ENCODE measurements around the gene F2RL1.
"Not testable (repeated sequence)": the region's sequence is repeated elsewhere in the genome, so short reads cannot be mapped to it uniquely, and the experiment has no call there.

The F2RL1 gene

DNA sequence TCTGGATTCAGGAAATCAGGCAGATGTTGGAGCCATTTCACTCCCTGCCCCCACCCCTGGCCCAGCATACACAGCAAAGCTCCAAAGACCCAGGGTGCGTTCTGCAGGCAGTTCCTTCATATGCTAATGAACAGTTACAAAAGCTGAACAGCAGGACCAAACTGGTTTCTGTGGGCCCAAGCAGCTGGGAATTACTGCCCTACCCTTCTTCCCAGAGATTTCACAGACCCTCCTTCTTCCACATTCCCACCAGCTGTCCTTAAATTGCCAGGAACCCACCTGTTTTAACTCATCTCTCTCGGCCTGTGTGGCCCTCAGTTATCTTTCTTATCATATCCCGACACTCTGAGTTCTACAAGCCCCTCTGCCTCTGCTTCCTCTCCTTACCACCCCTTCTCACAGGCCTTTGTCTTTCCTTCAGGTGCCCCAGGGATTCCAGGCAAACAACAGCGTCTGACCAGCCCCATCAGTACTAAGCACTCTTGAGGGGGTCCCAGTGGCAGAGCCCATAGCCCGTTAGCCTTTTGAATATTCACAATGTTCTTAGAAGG is 10.6 kb upstream of the F2RL1 start:
- DNase-seq: no peak

DNA sequence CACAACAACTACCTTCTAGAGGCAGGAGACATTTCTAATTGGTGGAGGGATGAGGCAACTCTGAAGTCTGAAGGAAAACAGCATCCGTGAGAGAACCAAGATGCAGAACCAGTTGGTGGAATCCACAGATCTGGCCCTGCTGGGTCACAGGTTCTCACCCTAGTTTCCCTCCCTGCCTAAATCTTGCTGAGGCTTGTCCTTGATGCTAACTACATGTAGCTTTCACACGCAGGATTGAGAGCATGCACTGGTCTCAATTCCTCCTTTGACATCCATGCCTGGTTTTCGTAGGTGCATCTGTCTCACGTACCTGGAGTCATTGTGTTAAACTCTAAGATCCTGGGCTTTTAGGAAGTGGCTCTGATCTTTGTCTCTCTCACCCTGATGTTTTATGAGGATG is 9.7 kb upstream of the F2RL1 start:
- no peak for DNase-seq

GRCh38 chr5:76810236-76810635 is 8.6 kb upstream of the F2RL1 start:
- DNase-seq: no peak

GRCh38 chr5:76811214-76811613 is 7.6 kb upstream of the F2RL1 start:
- DNase-seq: no peak

- not testable (repeated sequence) for DNase-seq
Measured at GRCh38 chr5:76812209-76812608, 6.6 kb upstream of the F2RL1 start.

DNA sequence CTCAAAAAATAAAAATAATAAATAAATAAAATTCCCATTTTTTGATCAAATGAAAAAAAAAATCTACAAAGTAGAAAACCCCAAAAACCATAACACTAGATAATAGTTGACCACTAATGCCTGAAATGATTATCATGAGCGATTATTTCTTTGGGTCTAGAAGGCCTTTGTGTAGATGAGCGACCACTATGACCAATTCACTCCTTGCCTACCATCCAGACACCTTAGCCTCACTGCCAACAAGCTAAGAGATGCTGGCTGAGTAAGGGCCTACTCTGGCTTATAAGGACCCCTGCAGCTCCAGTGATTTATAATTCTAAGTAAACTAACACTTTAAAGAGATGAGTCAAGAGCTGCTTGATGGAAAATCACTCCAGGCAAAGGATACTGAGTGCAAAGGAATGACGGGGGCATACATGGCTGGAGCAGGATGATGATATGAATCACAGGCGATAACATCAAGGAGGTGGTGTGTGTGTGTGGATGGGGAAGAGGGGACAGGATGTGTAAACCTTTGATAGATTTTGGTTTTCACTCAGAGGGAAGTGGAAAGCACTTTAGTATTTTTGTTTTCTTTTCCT is 4.8 kb upstream of the F2RL1 start:
- DNase-seq: no peak

GRCh38 chr5:76816110-76816831 is 2.6 kb upstream of the F2RL1 start:
- DNase-seq: no peak

DNA sequence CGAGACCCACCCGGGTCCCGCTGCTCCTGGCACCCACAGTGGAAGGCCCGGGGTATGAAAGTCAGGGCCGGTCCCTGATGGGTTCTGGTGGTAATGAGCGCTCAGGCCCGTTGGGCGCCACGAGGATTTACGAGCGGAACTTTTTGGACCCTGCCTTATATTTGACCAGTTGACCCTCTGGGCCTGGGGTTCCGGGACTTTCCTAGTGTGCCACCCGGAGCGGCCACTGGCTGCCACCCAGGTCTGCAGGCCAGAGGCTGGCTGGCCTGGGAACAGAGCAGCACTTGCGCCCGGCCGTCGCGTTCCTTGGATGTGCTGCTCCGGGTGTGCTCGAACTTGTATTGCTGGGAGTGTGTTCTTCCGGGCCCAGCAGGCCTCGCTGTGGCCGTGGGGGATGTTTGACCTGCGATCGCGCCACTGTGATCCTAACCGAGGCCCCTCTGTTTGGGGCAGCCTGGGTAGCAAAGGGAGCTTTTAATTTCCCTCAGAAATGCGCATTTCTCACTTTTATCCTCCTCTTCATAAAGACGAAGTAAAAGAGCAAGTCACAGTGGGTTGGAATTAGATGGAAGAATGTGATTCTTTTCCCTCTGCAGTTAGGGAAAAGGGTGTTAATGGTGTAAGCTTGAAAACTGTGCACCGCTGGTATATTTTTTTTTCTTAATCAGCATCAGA is 1.2 kb downstream of the F2RL1 start:
- DNase-seq: no peak

DNA sequence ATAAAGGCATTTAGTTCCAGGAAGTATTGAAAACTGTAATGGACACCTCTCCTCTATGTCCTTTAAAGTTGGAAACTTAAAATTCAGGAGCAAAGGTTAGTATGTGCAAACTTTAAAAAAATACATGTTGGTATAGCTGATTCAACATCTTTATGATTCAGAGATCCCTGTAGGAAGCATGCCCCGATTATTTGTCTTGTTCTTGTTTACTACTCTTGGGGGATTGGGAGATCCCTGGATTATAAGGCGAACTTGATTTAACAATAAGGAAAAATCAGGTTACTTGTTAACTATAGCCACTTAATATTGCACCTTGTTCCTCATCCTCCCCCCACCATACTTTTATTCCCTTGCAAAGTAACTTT is 1.7 kb downstream of the F2RL1 start:
- DNase-seq: no peak

GRCh38 chr5:76821136-76821535 is 2.3 kb downstream of the F2RL1 start:
- no peak for DNase-seq

DNA sequence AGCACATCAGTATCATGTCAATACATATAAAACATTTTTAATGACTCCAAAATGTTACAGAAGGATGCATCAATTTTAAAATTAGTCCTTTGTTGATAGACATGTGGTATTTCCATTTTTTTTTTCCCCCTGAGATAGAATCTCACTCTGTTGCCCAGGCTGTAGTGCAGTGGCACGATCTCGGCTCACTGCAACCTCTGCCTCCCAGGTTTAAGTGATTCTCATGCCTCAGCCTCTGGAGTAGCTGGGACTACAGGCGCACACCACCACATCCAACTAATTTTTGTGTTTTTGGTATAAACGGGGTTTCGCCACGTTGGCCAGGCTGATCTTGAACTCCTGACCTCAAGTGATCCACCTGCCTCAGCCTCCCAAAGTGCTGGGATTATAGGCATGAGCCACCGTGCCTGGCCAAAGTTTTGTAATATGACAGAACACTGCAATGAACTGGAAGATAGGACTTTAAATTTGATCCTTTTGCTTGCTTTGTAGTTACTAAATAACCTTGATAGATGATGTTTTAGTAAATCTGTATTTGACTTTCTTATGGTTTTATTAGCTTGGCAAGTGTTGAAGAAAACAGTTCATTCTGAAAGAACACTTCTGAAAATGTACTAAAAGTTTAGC is 3.4 kb downstream of the F2RL1 start:
- not testable (repeated sequence) for DNase-seq

GRCh38 chr5:76826416-76826815 is 7.6 kb downstream of the F2RL1 start:
- not testable (repeated sequence) for DNase-seq

GRCh38 chr5:76831110-76831452 is 12.3 kb downstream of the F2RL1 start:
- DNase-seq: peak; percentile 49

- DNase-seq: no peak
Measured at GRCh38 chr5:76836181-76836580, 17.4 kb downstream of the F2RL1 start.

GRCh38 chr5:76836585-76836984 is 17.8 kb downstream of the F2RL1 start:
- no peak for DNase-seq

GRCh38 chr5:76838481-76839261 is 19.8 kb downstream of the F2RL1 start:
- no peak for DNase-seq

- DNase-seq: peak; percentile 27
Measured at GRCh38 chr5:76841361-76841760, 22.5 kb downstream of the F2RL1 start.

DNA sequence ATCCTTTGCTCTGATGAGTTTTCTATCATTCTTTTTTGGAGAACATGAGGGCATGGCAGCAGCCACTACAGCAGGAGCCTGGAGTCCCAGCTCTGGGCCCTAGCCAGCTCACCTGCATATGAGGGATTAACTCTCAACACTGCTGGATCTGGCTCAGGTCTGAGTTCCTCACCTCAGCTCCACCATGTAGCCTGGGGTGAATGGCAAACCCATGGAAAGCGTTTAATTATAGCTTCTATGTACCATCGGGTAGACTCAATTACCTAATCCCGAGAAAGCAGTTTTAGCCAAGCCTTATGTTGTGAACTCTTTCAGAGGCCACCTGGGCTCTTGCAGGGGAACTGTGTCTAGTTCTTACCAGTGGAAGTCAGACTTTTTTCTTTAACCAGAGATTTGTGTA is 27.1 kb downstream of the F2RL1 start:
- DNase-seq: no peak

DNA sequence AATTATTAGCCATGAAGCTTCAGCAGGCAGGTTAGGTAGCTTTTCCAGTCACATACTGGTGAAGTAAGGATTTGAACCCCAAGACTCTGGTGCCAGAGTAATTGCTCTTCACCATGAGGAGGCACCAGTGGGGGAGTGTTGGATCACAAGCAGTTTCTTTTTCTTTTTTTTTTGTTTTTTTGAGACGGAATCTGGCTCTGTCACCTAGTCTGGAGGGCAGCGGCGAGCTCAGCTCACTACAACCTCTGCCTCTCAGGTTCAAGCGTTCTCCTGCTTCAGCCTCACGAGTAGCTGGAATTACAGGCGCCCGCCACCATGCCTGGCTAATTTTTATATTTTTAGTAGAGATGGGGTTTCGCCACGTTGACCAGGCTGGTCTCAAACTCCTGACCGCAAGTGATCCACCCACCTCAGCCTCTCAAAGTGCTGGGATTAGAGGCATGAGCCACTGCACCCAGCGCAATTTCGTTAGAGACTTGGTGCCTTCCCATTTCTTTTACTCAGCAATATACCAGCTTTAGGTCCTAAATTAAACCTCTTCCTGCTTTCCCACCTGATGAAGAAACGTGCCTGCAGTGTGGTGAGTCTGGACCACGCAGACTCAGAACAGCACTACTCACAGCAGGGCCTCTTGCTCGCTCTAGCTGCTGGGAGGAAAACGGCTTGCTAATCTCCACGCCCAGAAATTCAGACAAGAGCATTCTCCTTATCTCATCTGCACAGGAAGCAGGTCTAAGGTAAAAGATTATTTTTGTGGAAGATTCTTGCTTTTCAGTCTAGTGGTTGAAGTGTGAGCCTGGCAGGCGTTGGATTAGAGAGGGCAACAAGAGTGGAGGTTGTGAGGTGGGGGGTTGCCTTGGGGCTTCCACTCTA is 30.8 kb downstream of the F2RL1 start, which contains the start of gene S100Z:
Gene S100Z (plus strand): TSS at position 596 of the 873 bp plus-strand sequence. CDS start 25,346 bp downstream, outside the sequence.
- DNase-seq: peak; percentile 27

- peak; percentile 54 for DNase-seq
Measured at GRCh38 chr5:76850543-76851145, 31.8 kb downstream of the F2RL1 start.

DNA sequence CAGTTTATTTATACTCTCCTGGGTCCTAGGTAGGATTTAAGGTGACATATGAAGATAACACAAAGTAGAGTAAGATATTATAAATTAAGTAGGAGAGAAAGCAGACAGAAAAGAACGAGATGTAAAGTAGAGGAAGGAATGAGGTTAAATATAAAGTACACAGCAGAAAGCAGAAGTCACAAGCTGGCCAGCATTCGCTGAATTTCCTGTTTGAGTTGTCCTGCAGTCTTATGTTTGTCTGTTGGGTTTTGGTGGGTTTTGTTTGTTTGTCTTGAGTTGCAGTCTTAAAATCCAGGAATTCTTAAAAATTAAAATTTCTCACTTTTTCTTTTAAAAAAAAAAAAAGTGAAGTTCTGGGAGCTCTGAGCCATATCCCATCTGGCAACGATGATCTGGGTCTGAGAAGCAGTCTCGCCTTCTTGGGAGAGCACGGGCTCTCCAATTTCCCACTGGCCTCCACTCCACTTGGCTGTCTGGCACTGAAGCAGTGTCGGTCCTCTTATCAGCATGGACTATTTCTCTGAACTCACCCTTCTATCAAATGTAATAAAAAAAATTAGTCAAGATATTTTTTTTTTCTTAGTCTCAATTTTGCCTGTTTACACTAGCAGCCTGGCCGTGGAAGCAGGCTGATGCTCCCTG is 33.0 kb downstream of the F2RL1 start:
- DNase-seq: peak; percentile 33

Data from inflammatory macrophage treated with lipopolysaccharide for 4 hours (primary cell).